H7 (cell line): ENCODE measurements around the gene PACS2. TPM values are rescaled to one million over a fixed set of nuclear protein-coding genes. Genes with fewer than 3 reads are reported as not detected.

Experiments
- DNase-seq: peaks from one replicate; pipeline ENCODE4 v3.0.0; 2012
- H3K27me3 ChIP-seq: 2 replicates; pipeline ENCODE4 v1.6.0; 2011; ENCODE audit warnings: mild to moderate bottlenecking, low read length; ENCODE audit not compliant: control insufficient read depth, insufficient read depth
- H3K36me3 ChIP-seq: replicated peaks from 2 replicates; pipeline ENCODE4 v1.5.1; 2011; ENCODE audit warnings: low read length; ENCODE audit not compliant: control insufficient read depth, insufficient read depth
- H3K4me3 ChIP-seq: 2 replicates; pipeline ENCODE4 v1.5.1; 2011; ENCODE audit warnings: low read depth, mild to moderate bottlenecking, control low read depth, low read length, moderate library complexity; ENCODE audit not compliant: insufficient read depth
- total RNA-seq: library from RNA; depleted of rRNA; stranded (reverse); fragments of >200 nt; shearing (Covaris generic); gene quantifications from 2 replicates; pipeline ENCODE4 v1.2.3, GENCODE V29; 2014; rRNA removed

PACS2 gene
- total RNA-seq, 1 experiment from 2014 or later, result 79.2 TPM

- DNase-seq, result no peak
- H3K36me3 ChIP-seq, result peaks cover 9% of the 10 kb centered on the region
- H3K27me3 ChIP-seq, result no peaks in the 10 kb centered on the region
- no peak overlapping the region for H3K4me3 ChIP-seq
Observed at GRCh38 chr14:105439710-105440553, 125.4 kb downstream of the PACS2 start.

- H3K36me3 ChIP-seq, result peaks cover 9% of the 10 kb centered on the region
- DNase-seq, result no peak
- H3K27me3 ChIP-seq, result no peaks in the 10 kb centered on the region
- no peak overlapping the region for H3K4me3 ChIP-seq
Observed at GRCh38 chr14:105440554-105440900, 126.0 kb downstream of the PACS2 start.

GRCh38 chr14:105440992-105441391 lies 126.4 kb downstream of the PACS2 start:
- no peak overlapping the region for H3K4me3 ChIP-seq

GRCh38 chr14:105442125-105442524 lies 127.6 kb downstream of the PACS2 start:
- no peak for DNase-seq
- no peak overlapping the region for H3K4me3 ChIP-seq
- H3K36me3 ChIP-seq, result peaks cover 13% of the 10 kb centered on the region
- no peaks in the 10 kb centered on the region for H3K27me3 ChIP-seq

More at GRCh38 chr14:105440992-105441391, 126.4 kb downstream of the PACS2 start:
- peaks cover 10% of the 10 kb centered on the region for H3K36me3 ChIP-seq
- DNase-seq, result no peak
- no peaks in the 10 kb centered on the region for H3K27me3 ChIP-seq

GRCh38 chr14:105442834-105443233 lies 128.3 kb downstream of the PACS2 start:
- Histone ChIP-seq H3K4me3 (no peak overlapping the region), H3K36me3 (peaks cover 12% of the 10 kb centered on the region), H3K27me3 (no peaks in the 10 kb centered on the region)
- DNase-seq, result no peak

GRCh38 chr14:105444859-105445258 lies 130.3 kb downstream of the PACS2 start:
- H3K4me3 ChIP-seq, result no peak overlapping the region
- peaks cover 10% of the 10 kb centered on the region for H3K36me3 ChIP-seq
- no peak for DNase-seq
- no peaks in the 10 kb centered on the region for H3K27me3 ChIP-seq

GRCh38 chr14:105445290-105445689 lies 130.7 kb downstream of the PACS2 start:
- Histone ChIP-seq H3K4me3 (no peak overlapping the region), H3K27me3 (no peaks in the 10 kb centered on the region), H3K36me3 (peaks cover 10% of the 10 kb centered on the region)
- no peak for DNase-seq

GRCh38 chr14:105445901-105446845 lies 131.6 kb downstream of the PACS2 start:
- H3K27me3 ChIP-seq, result no peaks in the 10 kb centered on the region
- no peak overlapping the region for H3K4me3 ChIP-seq
- no peak for DNase-seq
- H3K36me3 ChIP-seq, result peaks cover 15% of the 10 kb centered on the region

- Histone ChIP-seq H3K27me3 (no peaks in the 10 kb centered on the region), H3K4me3 (no peak overlapping the region), H3K36me3 (peaks cover 18% of the 10 kb centered on the region)
- no peak for DNase-seq
Observed at GRCh38 chr14:105446971-105447370, 132.4 kb downstream of the PACS2 start.

Other genes with a start within 250 kb of the PACS2 start
- not detected in 2 replicates for gene GPR132, start 249.3 kb upstream of the PACS2 start, total RNA-seq
- gene JAG2, start 146.0 kb upstream of the PACS2 start, total RNA-seq, result 13.0 and 17.9 TPM in 2 replicates
- 30.4 and 33.6 TPM in 2 replicates for gene NUDT14, start 133.4 kb upstream of the PACS2 start, total RNA-seq
- gene BTBD6, start 66.2 kb upstream of the PACS2 start, total RNA-seq, result 18.7 and 22.3 TPM in 2 replicates
- 18.5 and 24.6 TPM in 2 replicates for gene BRF1, start 13.7 kb upstream of the PACS2 start, total RNA-seq
- 0.42 and 1.1 TPM in 2 replicates for gene TEX22, start 83.8 kb downstream of the PACS2 start, total RNA-seq
- 120 and 160 TPM in 2 replicates for gene MTA1, start 105.1 kb downstream of the PACS2 start, total RNA-seq
- gene CRIP2, start 160.1 kb downstream of the PACS2 start, total RNA-seq, result 3.7 and 8.7 TPM in 2 replicates
- gene CRIP1, start 172.1 kb downstream of the PACS2 start, total RNA-seq, result 0.96 and 5.4 TPM in 2 replicates
- 24.5 and 28.5 TPM in 2 replicates for gene TEDC1, start 176.5 kb downstream of the PACS2 start, total RNA-seq
- 0.67 and 0.80 TPM in 2 replicates for gene TMEM121, start 211.8 kb downstream of the PACS2 start, total RNA-seq